Measurements from ENCODE around the gene DDIAS. TPM values are rescaled to one million over a fixed set of nuclear protein-coding genes. Genes with fewer than 3 reads are reported as not detected.

The DDIAS gene
- total RNA-seq, 1 experiment from 2014 or later: 17.1 TPM

- Histone ChIP-seq H3K9ac (ENCODE audit: low read length) (no peak overlapping the region), H4K20me1 (ENCODE audit: insufficient read depth) (peaks cover 13% of the 10 kb centered on the region; the same call in 1 of the 2 replicates), H3K36me3 (ENCODE audit: control insufficient read depth in 1 of 2, insufficient read depth in 2 of 2, low read length in 2 of 2) (no peaks in the 10 kb centered on the region), H3K27ac (ENCODE audit: low read depth, low read length) (no peak overlapping the region), H3K9me3 (ENCODE audit: control insufficient read depth in 1 of 2, insufficient read depth in 1 of 2, low read depth in 1 of 2, low read length in 2 of 2) (no peaks in the 10 kb centered on the region), H3K79me2 (ENCODE audit: insufficient read depth, low read length) (peaks cover 77% of the 10 kb centered on the region), H2AFZ (ENCODE audit: low read depth, low read length, poor library complexity, severe bottlenecking) (no peak overlapping the region), H3K9me2 (ENCODE audit: insufficient read depth) (no peaks in the 10 kb centered on the region), H3K4me3 (replicated peaks in 1 of 2; ENCODE audit: low read depth in 1 of 2, low read length in 2 of 2) (no peak overlapping the region), H3K4me1 (ENCODE audit: control insufficient read depth in 1 of 2, insufficient read depth in 2 of 2, low read length in 2 of 2) (peaks cover 9 to 23% of the 10 kb centered on the region in 2 experiments; a peak in 3 of 4 replicates), H3K4me2 (ENCODE audit: low read length) (no peak overlapping the region; the same call in 1 of the 2 replicates), H3K27me3 (ENCODE audit: insufficient read depth, low read length) (no peaks in the 10 kb centered on the region)
- no TSS peak for BruUV-seq (replicated peaks)
- ChIA-PET CTCF (interaction anchor here (1.6 kb wide), 1 partner anchor 23 kb away, joined by 5 read pairs; no protein-coding TSS in a partner anchor), POLR2A (no interaction called here), RAD21 (ENCODE audit: low non-redundant PET in 1 of 2, low total read pairs in 2 of 2, uncharacterized antibody in 2 of 2, unreplicated experiment in 2 of 2) (no interaction called here)
- DNase-seq (ENCODE audit: low read depth, low spot score): no peak
- ATAC-seq: no peak
- intact Hi-C loops (cut with micrococcal nuclease): loop anchor here (2.0 kb wide), 1 partner anchor 917 kb away; no protein-coding TSS in a partner anchor
- TF ChIP-seq EZH2phosphoT487 (IDR thresholded peaks at IDR 0.05; ENCODE audit: borderline replicate concordance) (no peak), SRF (IDR thresholded peaks at IDR 0.05; ENCODE audit: low read depth) (no peak), YY1 (IDR thresholded peaks at IDR 0.05; ENCODE audit: extremely low read depth, insufficient replicate concordance, low read depth, low read length) (no peak), ELF1 (IDR thresholded peaks at IDR 0.05; ENCODE audit: borderline replicate concordance, low read depth) (no peak), ZNF274 (IDR thresholded peaks at IDR 0.05; ENCODE audit: low read depth, low read length) (no peak), MAX (IDR thresholded peaks at IDR 0.05) (no peak), JUND (IDR thresholded peaks at IDR 0.05) (no peak), RAD21 (IDR thresholded peaks at IDR 0.05; ENCODE audit: low read depth) (no peak), SIN3A (IDR thresholded peaks at IDR 0.05; ENCODE audit: low read depth) (no peak), CBX3 (IDR thresholded peaks at IDR 0.05; ENCODE audit: low read depth) (no peak), FOSL1 (IDR thresholded peaks at IDR 0.05; ENCODE audit: low read depth) (no peak), TCF7L2 (IDR thresholded peaks at IDR 0.05; ENCODE audit: borderline replicate concordance, extremely low read depth, insufficient read depth, insufficient read length) (no peak), POLR2AphosphoS5 (IDR thresholded peaks at IDR 0.05; ENCODE audit: low read depth, low read length) (no peak), EZH2 (IDR thresholded peaks at IDR 0.05) (no peak)
- TF ChIP-seq, protein P1, sequence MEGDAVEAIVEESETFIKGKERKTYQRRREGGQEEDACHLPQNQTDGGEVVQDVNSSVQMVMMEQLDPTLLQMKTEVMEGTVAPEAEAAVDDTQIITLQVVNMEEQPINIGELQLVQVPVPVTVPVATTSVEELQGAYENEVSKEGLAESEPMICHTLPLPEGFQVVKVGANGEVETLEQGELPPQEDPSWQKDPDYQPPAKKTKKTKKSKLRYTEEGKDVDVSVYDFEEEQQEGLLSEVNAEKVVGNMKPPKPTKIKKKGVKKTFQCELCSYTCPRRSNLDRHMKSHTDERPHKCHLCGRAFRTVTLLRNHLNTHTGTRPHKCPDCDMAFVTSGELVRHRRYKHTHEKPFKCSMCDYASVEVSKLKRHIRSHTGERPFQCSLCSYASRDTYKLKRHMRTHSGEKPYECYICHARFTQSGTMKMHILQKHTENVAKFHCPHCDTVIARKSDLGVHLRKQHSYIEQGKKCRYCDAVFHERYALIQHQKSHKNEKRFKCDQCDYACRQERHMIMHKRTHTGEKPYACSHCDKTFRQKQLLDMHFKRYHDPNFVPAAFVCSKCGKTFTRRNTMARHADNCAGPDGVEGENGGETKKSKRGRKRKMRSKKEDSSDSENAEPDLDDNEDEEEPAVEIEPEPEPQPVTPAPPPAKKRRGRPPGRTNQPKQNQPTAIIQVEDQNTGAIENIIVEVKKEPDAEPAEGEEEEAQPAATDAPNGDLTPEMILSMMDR (IDR thresholded peaks at IDR 0.05 in 2 of 3, conservative IDR thresholded peaks at IDR 0.05 in 1 of 3; ENCODE audit: borderline replicate concordance in 1 of 3, insufficient read depth in 1 of 3, low read depth in 2 of 3, low read length in 2 of 3): no peak
These were observed 2.5 kb downstream of the DDIAS start for GRCh38 chr11:82903843-82904586.

Data from HCT116 (cell line).